Neural cell (in vitro differentiated cells): ENCODE measurements around the gene MAPK7.

Experiments
- EP300 ChIP-seq: fragments of 450-650 bp; conservative IDR thresholded peaks from 2 replicates; pipeline ENCODE4 v1.6.1; 2014; ENCODE audit warnings: antibody characterized with exemption, mild to moderate bottlenecking, moderate library complexity; ENCODE audit not compliant: poor library complexity, severe bottlenecking
- EZH2 ChIP-seq: fragments of 200-600, 300-800 bp; shearing (Covaris generic), sonication (generic); IDR thresholded peaks from 2 replicates; pipeline ENCODE4 v1.6.1; 2014; ENCODE audit warnings: antibody characterized with exemption, low read length, borderline replicate concordance, mild to moderate bottlenecking; ENCODE audit not compliant: insufficient read depth, poor library complexity, severe bottlenecking
- MXI1 ChIP-seq: fragments of 450-650 bp; conservative IDR thresholded peaks from 2 replicates; pipeline ENCODE4 v1.6.1; 2014; ENCODE audit warnings: antibody characterized with exemption, mild to moderate bottlenecking; ENCODE audit not compliant: poor library complexity, severe bottlenecking
- POLR2AphosphoS5 ChIP-seq: IDR thresholded peaks from 2 replicates; pipeline ENCODE4 v1.6.1; 2012
- RAD21 ChIP-seq: fragments of 450-650 bp; conservative IDR thresholded peaks from 2 replicates; pipeline ENCODE4 v1.6.1; 2014; ENCODE audit warnings: antibody characterized with exemption, mild to moderate bottlenecking, moderate library complexity
- SMC3 ChIP-seq: fragments of 450-650 bp; conservative IDR thresholded peaks from 2 replicates; pipeline ENCODE4 v1.6.1; 2014; ENCODE audit warnings: antibody characterized with exemption, mild to moderate bottlenecking, moderate library complexity; ENCODE audit not compliant: poor library complexity
- TAF1 ChIP-seq: IDR thresholded peaks from 2 replicates; pipeline ENCODE4 v1.6.1; 2012; ENCODE audit warnings: low read depth
- TF ChIP-seq, protein P1 (sequence below): fragments of 450-650 bp; IDR thresholded peaks from 2 replicates; pipeline ENCODE4 v1.5.1; 2014; ENCODE audit warnings: antibody characterized with exemption, mild to moderate bottlenecking, moderate library complexity; ENCODE audit not compliant: poor library complexity, severe bottlenecking
- TF ChIP-seq, protein P2 (sequence below): IDR thresholded peaks from 2 replicates; pipeline ENCODE4 v1.6.1; 2012; ENCODE audit warnings: borderline replicate concordance

DNA sequence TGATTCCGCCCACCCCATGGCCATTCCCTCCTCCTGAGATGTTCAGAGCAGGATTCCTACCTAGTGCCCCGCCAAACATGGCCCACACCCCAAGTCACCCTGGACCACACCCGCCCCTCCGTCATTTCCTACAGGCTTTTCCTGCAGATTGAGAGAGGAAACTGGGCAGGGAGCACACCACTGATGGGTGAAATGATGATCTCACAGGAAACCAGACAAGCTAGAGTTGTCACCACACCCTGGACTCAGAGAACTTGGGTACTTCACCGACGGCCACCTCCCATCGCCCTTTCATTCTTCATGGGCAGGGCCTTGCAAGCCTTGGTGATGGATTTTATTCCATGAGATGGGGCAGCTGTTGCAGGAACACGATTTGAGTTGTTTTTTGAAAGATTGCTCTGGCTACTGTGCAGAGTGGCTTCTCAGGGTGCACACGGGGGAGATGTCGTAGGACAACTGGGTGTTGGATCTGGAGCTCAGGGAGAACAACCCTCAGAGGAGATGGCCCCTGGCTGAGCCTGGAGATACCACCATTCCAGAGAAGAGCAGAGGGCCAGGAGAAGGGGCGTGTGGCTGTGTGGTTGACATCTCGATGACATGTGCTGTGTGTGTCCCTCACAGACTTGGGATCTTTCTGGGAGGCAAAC lies 8.3 kb upstream of the MAPK7 start:
- no peak for TF ChIP-seq EP300
- TF ChIP-seq POLR2AphosphoS5 = no peak
- TF ChIP-seq TAF1 = no peak
- TF ChIP-seq, protein P1, sequence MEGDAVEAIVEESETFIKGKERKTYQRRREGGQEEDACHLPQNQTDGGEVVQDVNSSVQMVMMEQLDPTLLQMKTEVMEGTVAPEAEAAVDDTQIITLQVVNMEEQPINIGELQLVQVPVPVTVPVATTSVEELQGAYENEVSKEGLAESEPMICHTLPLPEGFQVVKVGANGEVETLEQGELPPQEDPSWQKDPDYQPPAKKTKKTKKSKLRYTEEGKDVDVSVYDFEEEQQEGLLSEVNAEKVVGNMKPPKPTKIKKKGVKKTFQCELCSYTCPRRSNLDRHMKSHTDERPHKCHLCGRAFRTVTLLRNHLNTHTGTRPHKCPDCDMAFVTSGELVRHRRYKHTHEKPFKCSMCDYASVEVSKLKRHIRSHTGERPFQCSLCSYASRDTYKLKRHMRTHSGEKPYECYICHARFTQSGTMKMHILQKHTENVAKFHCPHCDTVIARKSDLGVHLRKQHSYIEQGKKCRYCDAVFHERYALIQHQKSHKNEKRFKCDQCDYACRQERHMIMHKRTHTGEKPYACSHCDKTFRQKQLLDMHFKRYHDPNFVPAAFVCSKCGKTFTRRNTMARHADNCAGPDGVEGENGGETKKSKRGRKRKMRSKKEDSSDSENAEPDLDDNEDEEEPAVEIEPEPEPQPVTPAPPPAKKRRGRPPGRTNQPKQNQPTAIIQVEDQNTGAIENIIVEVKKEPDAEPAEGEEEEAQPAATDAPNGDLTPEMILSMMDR = no peak
- no peak for TF ChIP-seq RAD21
- TF ChIP-seq EZH2 = no peak
- TF ChIP-seq MXI1 = no peak
- no peak for TF ChIP-seq SMC3
- TF ChIP-seq, protein P2, sequence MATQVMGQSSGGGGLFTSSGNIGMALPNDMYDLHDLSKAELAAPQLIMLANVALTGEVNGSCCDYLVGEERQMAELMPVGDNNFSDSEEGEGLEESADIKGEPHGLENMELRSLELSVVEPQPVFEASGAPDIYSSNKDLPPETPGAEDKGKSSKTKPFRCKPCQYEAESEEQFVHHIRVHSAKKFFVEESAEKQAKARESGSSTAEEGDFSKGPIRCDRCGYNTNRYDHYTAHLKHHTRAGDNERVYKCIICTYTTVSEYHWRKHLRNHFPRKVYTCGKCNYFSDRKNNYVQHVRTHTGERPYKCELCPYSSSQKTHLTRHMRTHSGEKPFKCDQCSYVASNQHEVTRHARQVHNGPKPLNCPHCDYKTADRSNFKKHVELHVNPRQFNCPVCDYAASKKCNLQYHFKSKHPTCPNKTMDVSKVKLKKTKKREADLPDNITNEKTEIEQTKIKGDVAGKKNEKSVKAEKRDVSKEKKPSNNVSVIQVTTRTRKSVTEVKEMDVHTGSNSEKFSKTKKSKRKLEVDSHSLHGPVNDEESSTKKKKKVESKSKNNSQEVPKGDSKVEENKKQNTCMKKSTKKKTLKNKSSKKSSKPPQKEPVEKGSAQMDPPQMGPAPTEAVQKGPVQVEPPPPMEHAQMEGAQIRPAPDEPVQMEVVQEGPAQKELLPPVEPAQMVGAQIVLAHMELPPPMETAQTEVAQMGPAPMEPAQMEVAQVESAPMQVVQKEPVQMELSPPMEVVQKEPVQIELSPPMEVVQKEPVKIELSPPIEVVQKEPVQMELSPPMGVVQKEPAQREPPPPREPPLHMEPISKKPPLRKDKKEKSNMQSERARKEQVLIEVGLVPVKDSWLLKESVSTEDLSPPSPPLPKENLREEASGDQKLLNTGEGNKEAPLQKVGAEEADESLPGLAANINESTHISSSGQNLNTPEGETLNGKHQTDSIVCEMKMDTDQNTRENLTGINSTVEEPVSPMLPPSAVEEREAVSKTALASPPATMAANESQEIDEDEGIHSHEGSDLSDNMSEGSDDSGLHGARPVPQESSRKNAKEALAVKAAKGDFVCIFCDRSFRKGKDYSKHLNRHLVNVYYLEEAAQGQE = no peak
